Osteocyte (in vitro differentiated cells): Measurements from ENCODE around the gene PDE10A. TPM values are rescaled to one million over a fixed set of nuclear protein-coding genes. Genes with fewer than 3 reads are reported as not detected.

Experiments used
- DNase-seq: peaks from one replicate; pipeline ENCODE4 v3.0.0; 2021; ENCODE audit warnings: mixed read lengths; ENCODE audit not compliant: unreplicated experiment; ENCODE audit errors: extremely low spot score
- H3K27ac Mint-ChIP-seq: one replicate; pipeline ENCODE4 v1.8.0; 2021; ENCODE audit warnings: mild to moderate bottlenecking, mixed read lengths; ENCODE audit not compliant: unreplicated experiment
- H3K27me3 Mint-ChIP-seq: one replicate; pipeline ENCODE4 v1.8.0; 2021; ENCODE audit warnings: mixed read lengths; ENCODE audit not compliant: unreplicated experiment
- H3K36me3 Mint-ChIP-seq: one replicate; pipeline ENCODE4 v1.8.0; 2021; ENCODE audit warnings: mixed read lengths; ENCODE audit not compliant: unreplicated experiment
- H3K4me1 Mint-ChIP-seq: one replicate; pipeline ENCODE4 v1.8.0; 2021; ENCODE audit warnings: mixed read lengths; ENCODE audit not compliant: unreplicated experiment
- H3K4me3 Mint-ChIP-seq: one replicate; pipeline ENCODE4 v1.8.0; 2021; ENCODE audit warnings: mild to moderate bottlenecking, moderate library complexity, mixed read lengths; ENCODE audit not compliant: unreplicated experiment
- H3K9me3 Mint-ChIP-seq: one replicate; pipeline ENCODE4 v1.8.0; 2021; ENCODE audit warnings: mixed read lengths; ENCODE audit not compliant: unreplicated experiment
- total RNA-seq: library from RNA; stranded (reverse); gene quantifications from 2 replicates; pipeline ENCODE4 v1.2.1, GENCODE V29; 2021
- TF ChIP-seq, protein P1 (sequence below): fragments of 200-600 bp; sonication (generic); IDR thresholded peaks from 2 replicates; pipeline ENCODE4 v1.5.0; 2021; ENCODE audit warnings: antibody characterized with exemption, mild to moderate bottlenecking, moderate library complexity

PDE10A gene
- total RNA-seq, 1 donor from 2014 or later: 9.8 TPM

DNA sequence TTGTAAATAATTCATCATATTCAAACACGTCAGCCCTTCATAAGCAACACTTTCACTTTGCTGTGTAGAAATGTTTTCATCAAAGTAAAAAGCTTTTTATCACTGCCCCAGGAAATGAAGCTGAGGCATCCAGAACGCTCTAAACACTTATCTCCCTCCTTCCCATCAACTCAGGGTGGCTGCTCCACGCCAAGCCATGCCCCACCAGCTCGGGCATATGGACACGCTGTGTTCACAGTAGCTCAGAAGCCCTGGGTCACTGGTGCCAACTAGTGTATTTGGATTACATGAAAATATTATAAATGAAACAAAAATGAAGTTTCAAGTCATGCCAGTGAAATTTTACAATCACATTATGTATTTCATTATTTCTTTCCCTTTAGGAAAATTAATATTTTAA, 10.3 kb downstream of the PDE10A start:
- Mint-ChIP-seq H3K9me3 (peaks cover 3% of the 10 kb centered on the region), H3K4me3 (no peak overlapping the region), H3K4me1 (no peaks in the 10 kb centered on the region), H3K27ac (no peak overlapping the region), H3K36me3 (no peaks in the 10 kb centered on the region), H3K27me3 (peaks cover 2% of the 10 kb centered on the region)
- TF ChIP-seq, protein P1, sequence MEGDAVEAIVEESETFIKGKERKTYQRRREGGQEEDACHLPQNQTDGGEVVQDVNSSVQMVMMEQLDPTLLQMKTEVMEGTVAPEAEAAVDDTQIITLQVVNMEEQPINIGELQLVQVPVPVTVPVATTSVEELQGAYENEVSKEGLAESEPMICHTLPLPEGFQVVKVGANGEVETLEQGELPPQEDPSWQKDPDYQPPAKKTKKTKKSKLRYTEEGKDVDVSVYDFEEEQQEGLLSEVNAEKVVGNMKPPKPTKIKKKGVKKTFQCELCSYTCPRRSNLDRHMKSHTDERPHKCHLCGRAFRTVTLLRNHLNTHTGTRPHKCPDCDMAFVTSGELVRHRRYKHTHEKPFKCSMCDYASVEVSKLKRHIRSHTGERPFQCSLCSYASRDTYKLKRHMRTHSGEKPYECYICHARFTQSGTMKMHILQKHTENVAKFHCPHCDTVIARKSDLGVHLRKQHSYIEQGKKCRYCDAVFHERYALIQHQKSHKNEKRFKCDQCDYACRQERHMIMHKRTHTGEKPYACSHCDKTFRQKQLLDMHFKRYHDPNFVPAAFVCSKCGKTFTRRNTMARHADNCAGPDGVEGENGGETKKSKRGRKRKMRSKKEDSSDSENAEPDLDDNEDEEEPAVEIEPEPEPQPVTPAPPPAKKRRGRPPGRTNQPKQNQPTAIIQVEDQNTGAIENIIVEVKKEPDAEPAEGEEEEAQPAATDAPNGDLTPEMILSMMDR: no peak
- DNase-seq: no peak

DNA sequence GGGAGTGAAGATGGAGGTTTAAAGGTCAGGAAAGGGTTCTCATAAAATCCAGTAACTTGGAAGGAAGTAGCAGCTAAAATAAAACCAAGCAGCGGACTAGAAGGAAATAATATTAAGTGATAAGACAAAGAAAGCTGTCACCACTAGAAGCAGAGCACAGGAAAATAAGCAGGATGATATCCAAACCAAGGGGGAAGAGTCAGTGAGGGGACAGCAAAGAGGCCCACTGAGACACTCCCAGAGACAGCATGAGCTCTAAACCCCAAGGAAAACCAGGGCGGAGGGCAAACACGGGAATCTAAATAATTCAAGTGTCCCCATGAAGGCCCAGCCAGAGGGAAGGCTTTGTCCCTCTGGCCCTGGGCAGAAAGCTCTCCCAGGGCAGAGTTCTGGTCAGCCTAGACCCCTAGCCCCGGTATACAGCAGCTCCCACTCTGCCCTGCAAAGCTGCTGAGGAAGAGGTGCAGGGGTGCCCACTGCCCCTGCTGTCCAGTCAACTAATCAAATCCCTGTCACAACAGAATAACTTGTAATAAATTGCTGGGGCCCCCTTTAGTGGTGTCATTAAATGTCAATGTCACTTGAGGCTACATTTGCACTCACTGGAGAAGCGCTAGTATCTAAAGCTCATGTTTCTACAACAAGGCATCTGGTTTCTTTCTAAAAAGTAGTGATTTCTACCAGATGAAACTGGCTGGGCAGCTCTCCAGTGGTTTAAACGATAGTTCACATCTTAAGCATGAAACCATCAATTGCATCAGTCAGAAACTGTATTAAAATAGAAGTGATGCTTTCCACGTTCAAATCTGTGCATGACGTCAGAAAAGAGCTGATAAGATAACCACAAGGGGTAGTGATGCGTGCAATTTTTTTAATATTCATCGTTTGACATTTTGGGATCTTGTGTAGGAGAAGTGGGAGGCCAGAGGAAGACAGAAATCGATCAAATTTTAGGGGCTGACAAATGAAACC, 13.6 kb downstream of the PDE10A start:
- TF ChIP-seq, protein P1: no peak
- H3K4me3 Mint-ChIP-seq: no peak overlapping the region
- H3K9me3 Mint-ChIP-seq: peaks cover 3% of the 10 kb centered on the region
- H3K36me3 Mint-ChIP-seq: no peaks in the 10 kb centered on the region
- DNase-seq: no peak
- no peak overlapping the region for H3K27ac Mint-ChIP-seq
- no peaks in the 10 kb centered on the region for H3K27me3 Mint-ChIP-seq
- no peaks in the 10 kb centered on the region for H3K4me1 Mint-ChIP-seq

DNA sequence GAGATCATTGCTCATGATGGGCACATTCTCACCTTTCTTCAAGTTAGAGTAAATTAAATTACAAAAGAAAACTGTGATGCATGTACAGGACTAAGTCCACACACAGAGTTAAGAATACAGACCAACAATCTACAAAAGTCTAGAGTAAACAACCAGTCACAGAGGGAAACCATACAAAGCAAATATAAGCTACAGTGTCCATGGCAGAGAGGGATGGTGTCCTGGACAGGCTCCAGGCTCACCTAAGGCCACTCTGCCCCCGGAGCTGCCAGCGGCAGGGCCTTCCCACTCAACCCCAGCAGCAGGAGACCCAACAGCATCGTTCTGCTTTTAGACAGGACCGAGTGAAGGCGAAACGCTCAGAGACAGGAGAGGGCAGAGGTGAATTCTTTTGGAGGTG, 16.0 kb downstream of the PDE10A start:
- no peaks in the 10 kb centered on the region for H3K27me3 Mint-ChIP-seq
- no peak overlapping the region for H3K4me3 Mint-ChIP-seq
- TF ChIP-seq, protein P1: no peak
- H3K4me1 Mint-ChIP-seq: no peaks in the 10 kb centered on the region
- H3K9me3 Mint-ChIP-seq: peaks cover 3% of the 10 kb centered on the region
- H3K27ac Mint-ChIP-seq: no peak overlapping the region
- DNase-seq: no peak
- no peaks in the 10 kb centered on the region for H3K36me3 Mint-ChIP-seq

DNA sequence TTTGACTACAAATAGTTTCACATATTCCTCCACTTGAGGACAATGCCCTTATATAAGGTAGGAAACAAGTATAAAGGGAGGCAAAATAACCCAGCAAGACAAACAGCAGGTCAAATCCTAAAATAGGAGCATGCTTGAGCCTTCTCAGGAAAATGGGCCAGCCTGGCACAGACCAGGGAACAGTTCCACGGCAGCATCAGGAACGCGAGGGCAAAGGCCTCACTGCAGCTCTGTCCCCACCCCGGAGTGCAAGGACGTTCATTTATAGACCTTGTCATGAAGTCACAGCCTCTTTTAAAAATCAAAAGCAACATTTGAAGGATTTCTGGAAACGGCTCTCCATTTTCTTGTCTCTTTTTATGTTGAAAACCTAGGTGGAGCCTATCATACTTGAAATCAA, 17.1 kb downstream of the PDE10A start:
- H3K27ac Mint-ChIP-seq: no peak overlapping the region

More for the DNA sequence above, 17.1 kb downstream of the PDE10A start:
- no peaks in the 10 kb centered on the region for H3K36me3 Mint-ChIP-seq
- TF ChIP-seq, protein P1: no peak
- DNase-seq: no peak
- H3K9me3 Mint-ChIP-seq: no peaks in the 10 kb centered on the region
- no peaks in the 10 kb centered on the region for H3K27me3 Mint-ChIP-seq
- H3K4me1 Mint-ChIP-seq: no peaks in the 10 kb centered on the region
- no peak overlapping the region for H3K4me3 Mint-ChIP-seq
